Measurements from ENCODE around the gene PTPRT.

- TF ChIP-seq ZNF639 (tag by site-specific recombination; IDR thresholded peaks at IDR 0.05): no peak
- no peak for TF ChIP-seq ZNF274 (IDR thresholded peaks at IDR 0.05; ENCODE audit: low read length)
- no peak for TF ChIP-seq ZNF274 (tag by site-specific recombination; IDR thresholded peaks at IDR 0.05; ENCODE audit: borderline replicate concordance)
- no peak for TF ChIP-seq CTCF (tag by site-specific recombination; IDR thresholded peaks at IDR 0.05)
- TF ChIP-seq ZBTB8A (tag by site-specific recombination; IDR thresholded peaks at IDR 0.05): no peak
- no peak for TF ChIP-seq ZNF324 (tag by site-specific recombination; IDR thresholded peaks at IDR 0.05)
- TF ChIP-seq ZNF677 (tag by site-specific recombination; IDR thresholded peaks at IDR 0.05): no peak
- no peak for TF ChIP-seq ZNF23 (tag by site-specific recombination; IDR thresholded peaks at IDR 0.05; ENCODE audit: borderline replicate concordance)
These were observed 413.8 kb downstream of the PTPRT start for GRCh38 chr20:42775866-42776265.
